Lung microvascular endothelial cell (primary cell): Measurements from ENCODE around the gene LGR6. TPM values are rescaled to one million over a fixed set of nuclear protein-coding genes. Genes with fewer than 3 reads are reported as not detected.
A peak's percentile ranks its signal among the peaks of the same experiment; 100 is the strongest.

Experiments
- DNase-seq, 2 donors: peaks; one replicate each; pipeline versions ENCODE4 v3.0.0 to v3.0.0-alpha.2; 2010; ENCODE audit warnings: low read depth in 2 of 2
- total RNA-seq: library from RNA; depleted of rRNA; stranded (reverse); fragments of >200 nt; gene quantifications from 2 replicates; pipeline ENCODE4 v1.2.1, GENCODE V29; 2014

Gene LGR6
- total RNA-seq, 1 donor from 2014 or later, result not detected

GRCh38 chr1:202286622-202287097 is 93.1 kb downstream of the LGR6 start:
- peak; percentile 57 to 86 for DNase-seq

GRCh38 chr1:202287196-202287595 is 93.6 kb downstream of the LGR6 start:
- no peak for DNase-seq

GRCh38 chr1:202288177-202288576 is 94.6 kb downstream of the LGR6 start:
- no peak for DNase-seq

DNA sequence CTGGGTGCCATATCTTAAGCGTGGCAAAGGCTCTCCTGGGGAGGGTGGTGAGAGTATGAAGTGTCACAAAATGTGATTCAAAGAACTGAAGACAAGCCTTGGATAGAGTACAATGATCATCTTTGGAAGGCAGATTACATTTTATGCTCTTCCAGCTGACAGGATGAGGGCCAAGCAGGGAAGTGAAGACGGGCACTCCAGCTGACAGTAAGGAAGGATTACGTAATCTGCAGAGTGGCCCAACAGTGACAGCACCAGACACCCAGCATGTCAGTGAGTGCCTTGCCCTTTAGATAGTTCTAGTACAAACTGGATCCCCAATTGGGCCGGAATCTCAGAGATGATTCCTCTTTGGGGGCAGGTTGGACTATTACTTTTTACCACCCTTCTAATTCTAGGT is 95.4 kb downstream of the LGR6 start:
- DNase-seq, result no peak

DNA sequence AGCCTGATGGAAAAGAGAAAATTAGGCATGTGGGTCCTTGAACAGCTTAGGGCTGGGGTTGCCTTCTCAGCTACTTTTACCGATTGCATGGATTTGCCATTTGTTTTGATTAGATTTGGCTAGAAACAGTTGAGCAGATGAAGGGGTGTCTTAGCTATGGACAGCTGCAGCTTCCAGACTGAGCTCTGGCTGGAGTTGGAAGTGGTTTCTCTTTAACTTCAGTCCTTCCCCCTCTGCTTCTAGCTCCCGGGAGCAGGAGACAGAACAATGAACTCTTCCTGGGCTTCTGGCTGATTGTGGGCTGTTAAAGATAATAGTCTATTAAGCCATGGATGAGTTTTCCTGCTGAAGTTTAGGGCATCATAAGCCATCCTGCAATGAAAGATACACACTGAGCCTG is 97.4 kb downstream of the LGR6 start:
- DNase-seq, result peak in 1 of 2 donors; percentile 45

- peak in 1 of 2 donors; percentile 85 for DNase-seq
These were observed 98.5 kb downstream of the LGR6 start for GRCh38 chr1:202291961-202292712.

DNA sequence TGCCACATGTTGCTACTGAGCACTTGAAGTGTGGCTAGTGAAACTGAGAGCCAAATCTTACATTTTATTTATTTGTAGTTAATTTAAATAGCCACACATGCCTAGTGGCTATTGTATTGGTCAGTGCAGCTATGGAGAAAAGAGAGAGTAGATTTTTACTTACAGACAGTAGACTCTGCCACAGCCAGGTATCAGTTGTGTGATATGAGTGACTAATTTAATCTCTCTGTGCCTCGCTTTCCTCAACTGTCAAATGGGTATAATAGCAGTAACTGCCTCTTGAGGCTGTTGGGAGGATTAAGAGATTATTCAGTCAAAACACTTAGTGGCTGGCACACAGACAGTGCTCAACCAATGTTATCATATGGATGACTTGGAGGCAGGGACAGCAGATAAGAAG is 99.2 kb downstream of the LGR6 start:
- no peak for DNase-seq

GRCh38 chr1:202293569-202293968 is 100.0 kb downstream of the LGR6 start:
- no peak for DNase-seq

DNA sequence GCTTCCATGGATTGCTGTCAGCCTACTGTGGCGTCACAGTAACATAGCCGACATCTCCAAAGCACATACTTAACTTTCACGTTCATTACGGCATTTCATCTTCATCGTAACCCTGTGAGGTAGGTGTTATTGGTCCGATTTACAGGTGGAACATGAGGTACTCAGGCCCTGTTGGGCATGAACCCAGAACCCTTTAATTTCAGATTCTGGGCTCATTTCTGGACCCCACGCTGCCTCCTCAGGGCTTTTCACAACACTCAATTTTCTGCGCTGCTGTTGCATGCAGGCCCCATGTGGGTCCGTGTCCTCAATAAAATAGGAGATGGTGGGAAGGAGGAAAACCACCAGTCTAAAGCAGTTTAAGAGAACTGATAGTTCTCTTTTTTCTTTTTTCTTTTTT is 108.6 kb downstream of the LGR6 start:
- no peak for DNase-seq

- DNase-seq, result no peak
These were observed 110.8 kb downstream of the LGR6 start for GRCh38 chr1:202304375-202304774.

DNA sequence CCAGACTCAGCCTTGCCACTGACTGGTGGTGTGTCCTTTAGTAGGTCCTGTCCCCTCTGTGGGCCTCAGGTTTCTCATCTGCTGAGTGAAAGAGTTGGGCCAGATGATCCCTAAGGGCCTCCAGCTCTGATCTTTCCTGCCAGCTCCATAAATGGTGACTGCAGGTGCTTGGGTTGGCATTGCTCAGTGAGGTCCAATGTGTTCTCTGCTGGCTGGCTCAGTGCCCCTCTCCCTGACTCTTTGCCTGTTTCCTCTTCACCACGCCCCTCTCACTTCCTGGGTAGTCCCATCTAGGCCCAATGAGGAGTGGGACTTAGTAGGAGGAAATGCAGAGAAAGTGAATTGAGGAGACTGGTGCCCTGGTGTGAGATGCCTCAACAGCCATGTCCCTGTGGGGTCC is 111.6 kb downstream of the LGR6 start:
- DNase-seq, result no peak

DNA sequence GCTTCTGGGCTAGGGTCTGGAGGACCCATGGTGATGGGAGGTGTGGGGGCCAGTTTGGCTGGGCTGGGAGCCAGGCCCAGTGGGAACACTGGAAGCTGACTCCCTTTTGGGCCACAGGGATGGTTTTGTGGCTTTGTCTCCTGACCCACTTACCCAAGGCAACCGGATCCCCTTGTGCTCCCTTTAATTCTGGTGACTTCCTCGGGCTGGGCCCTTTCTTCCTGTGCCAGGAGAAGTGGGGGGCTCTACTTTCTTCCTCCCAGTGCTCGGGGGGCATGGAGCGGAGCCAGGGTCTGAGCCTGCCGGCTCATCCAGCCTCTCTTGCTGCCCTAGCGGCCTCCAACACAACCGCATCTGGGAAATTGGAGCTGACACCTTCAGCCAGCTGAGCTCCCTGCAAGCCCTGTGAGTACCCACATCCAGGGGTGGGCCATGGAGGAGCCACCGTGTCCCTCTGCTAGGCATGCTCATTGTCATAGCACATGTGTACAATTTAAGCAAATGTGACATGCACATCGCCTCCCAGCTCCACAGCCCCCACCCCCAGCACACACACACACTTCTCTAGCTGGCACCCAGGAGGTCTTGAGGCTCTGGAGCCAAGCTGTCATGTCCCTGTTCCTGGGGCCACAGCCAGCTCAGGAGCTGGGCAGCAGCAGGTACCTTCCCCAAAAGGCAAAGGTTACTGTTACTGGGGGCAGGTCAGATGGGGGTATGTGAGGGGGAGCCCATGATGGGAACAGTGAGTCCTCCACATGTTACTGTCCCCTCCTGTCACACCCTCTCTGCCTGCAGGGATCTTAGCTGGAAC is 113.1 kb downstream of the LGR6 start:
- no peak for DNase-seq

DNA sequence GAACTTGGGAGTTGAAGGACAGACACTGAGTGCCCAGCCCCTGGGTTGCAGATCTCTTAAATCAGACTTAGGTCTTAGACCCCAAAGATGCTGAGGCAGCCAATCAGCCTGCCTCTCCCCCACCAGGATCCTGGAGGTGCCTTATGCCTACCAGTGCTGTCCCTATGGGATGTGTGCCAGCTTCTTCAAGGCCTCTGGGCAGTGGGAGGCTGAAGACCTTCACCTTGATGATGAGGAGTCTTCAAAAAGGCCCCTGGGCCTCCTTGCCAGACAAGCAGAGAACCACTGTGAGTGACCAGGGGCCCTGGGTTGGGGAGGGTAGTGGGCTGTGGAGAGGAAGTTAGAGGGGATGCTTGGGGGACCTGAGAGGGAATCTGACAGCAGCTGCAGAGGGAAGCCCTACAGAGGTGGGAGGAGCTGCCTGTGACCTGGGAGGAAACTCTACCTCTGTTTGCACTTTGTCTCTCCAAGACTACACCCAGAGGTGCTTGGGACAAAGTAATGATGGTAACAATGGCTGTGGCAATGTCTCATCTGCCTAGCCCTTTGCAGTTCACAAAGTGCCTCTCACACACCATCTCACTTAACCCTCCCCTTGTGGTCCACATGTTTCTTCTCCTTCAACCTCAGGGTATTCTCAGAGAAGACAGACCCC is 116.6 kb downstream of the LGR6 start:
- DNase-seq, result no peak

DNA sequence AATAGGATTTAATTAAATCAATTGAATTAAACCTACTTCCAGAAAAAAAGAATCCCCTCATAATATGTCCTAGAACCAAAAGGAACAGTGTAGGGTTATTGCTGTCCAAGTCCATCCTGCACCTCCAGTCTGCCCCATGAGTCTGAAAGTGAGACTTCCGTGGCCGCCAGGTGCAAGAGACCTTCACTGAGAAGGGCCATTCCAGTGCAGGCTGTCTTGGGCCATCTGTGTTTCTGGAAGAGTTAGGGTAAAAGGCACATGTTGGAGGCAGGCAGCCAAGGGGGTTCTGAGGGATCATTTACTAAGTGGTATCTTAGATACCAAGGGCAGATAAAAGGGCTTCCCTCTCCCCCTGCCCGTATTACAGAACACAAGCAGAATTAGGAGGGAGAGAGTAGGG is 117.1 kb downstream of the LGR6 start:
- no peak for DNase-seq

GRCh38 chr1:202311875-202312635 is 118.5 kb downstream of the LGR6 start:
- peak in 1 of 2 donors; percentile 19 for DNase-seq

DNA sequence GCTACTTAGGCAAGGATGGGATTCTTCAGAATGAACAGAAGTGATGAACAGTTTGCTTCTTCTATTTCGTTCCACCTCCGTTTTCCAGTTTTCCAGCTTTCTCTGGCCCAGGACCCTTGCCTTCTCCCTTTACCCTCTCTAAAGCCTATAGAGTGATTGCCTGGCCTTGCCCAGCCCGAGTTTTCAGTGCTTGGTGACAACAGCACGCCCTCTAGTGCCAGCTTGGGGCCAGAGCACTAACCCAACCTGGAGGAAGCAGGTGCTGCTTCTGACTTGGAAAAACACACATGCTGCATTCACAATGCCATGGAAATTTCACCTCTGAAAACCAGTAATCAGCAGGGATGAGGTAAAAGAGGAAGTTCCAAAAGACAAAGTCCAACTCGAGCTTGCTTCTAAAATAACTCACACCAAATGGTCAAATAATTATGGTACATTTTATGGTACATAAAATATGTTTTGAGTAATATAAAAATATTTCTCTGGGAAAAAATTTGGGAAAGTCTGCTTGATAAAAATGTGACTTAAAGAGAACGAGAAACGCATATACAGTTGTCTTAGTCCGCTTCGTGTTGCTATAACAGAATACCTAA is 122.1 kb downstream of the LGR6 start:
- peak; percentile 80 to 90 for DNase-seq

DNA sequence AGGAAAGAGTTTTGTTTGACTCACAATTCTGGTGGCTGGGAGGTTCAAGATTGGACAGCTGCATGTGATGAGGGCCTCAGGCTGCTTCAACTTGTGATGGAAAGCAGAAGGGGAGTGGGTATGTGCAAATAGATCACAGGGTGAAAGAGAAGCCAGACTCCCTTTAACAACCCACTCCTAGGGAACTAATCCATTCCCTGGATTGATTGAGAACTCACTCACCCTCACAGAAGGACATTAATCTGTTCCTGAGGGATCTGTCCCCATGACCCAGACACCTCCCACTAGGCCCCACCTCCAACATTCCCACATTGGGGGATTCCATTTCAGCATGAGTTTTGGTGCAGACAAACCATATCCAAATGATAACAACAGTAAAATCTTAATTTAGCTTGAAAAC is 122.6 kb downstream of the LGR6 start:
- no peak for DNase-seq

- no peak for DNase-seq
These were observed 124.6 kb downstream of the LGR6 start for GRCh38 chr1:202317941-202318925.

DNA sequence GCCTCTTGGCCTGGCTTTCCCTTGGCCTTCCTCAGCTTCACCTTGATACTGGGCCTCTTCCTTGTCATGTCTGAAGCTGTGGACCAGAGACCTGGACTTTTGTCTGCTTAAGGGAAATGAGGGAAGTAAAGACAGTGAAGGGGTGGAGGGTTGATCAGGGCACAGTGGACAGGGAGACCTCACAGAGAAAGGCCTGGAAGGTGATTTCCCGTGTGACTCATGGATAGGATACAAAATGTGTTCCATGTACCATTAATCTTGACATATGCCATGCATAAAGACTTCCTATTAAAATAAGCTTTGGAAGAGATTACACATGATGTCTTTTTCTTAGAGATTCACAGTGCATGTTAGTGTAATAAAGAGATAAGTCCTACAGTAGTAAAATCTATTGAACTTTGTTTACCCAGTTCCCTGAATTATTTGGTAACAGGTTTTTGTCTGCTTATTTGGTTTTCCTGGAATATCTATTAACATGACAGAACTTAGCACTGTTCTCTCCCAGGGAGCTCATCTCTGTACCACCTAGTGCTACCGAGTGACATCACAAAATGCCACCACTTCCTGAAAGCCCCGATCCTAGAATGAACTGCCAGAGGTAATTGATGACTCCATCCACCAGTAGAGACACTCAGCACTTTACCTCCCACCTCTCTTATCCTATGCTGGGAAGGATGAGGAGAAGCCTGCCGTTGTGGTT is 125.9 kb downstream of the LGR6 start:
- DNase-seq, result peak in 1 of 2 donors; percentile 49
